Activated naive CD8-positive, alpha-beta T cell treated with anti-CD3 and anti-CD28 coated beads, Interleukin-2, amount 10 ng/mL, durations not matched to agents 7 days and 5 days (primary cell): Measurements from ENCODE around the gene NDUFB1. TPM values are rescaled to one million over a fixed set of nuclear protein-coding genes. Genes with fewer than 3 reads are reported as not detected.

Source experiments
- ATAC-seq: fragments of 150-1000 bp; cut with Tn5 transposase; one replicate; pipeline ENCODE4 v1.10.0; 2021; ENCODE audit warnings: low read depth, moderate library complexity
- POLR2A ChIA-PET: fragments of 350-600 bp; sonication (Branson Sonifier 250); formaldehyde crosslinking; loops from one replicate; lab custom pipeline; 2021; ENCODE audit warnings: antibody characterized with exemption; lab: Charles Lee
- DNase-seq: peaks from one replicate; pipeline ENCODE4 v3.0.0; 2021
- H3K27ac Mint-ChIP-seq: one replicate; pipeline ENCODE4 v1.8.0; 2022; ENCODE audit warnings: mild to moderate bottlenecking, mixed read lengths
- H3K27me3 Mint-ChIP-seq: one replicate; pipeline ENCODE4 v1.8.0; 2022; ENCODE audit warnings: mild to moderate bottlenecking, moderate library complexity, mixed read lengths
- H3K36me3 Mint-ChIP-seq: one replicate; pipeline ENCODE4 v1.8.0; 2021; ENCODE audit warnings: mild to moderate bottlenecking, mixed read lengths
- H3K4me1 Mint-ChIP-seq: one replicate; pipeline ENCODE4 v1.8.0; 2021; ENCODE audit warnings: mixed read lengths
- H3K4me3 Mint-ChIP-seq: one replicate; pipeline ENCODE4 v1.8.0; 2022; ENCODE audit warnings: mild to moderate bottlenecking, moderate library complexity, mixed read lengths
- H3K9me3 Mint-ChIP-seq: one replicate; pipeline ENCODE4 v1.8.0; 2021; ENCODE audit warnings: mixed read lengths
- total RNA-seq, 2 experiments: library from RNA; stranded (reverse); gene quantifications; one replicate each; pipeline ENCODE4 v1.2.3, GENCODE V29; 2021

NDUFB1 gene
- 100 to 1,000 TPM; 126 to 138 TPM for total RNA-seq

DNA sequence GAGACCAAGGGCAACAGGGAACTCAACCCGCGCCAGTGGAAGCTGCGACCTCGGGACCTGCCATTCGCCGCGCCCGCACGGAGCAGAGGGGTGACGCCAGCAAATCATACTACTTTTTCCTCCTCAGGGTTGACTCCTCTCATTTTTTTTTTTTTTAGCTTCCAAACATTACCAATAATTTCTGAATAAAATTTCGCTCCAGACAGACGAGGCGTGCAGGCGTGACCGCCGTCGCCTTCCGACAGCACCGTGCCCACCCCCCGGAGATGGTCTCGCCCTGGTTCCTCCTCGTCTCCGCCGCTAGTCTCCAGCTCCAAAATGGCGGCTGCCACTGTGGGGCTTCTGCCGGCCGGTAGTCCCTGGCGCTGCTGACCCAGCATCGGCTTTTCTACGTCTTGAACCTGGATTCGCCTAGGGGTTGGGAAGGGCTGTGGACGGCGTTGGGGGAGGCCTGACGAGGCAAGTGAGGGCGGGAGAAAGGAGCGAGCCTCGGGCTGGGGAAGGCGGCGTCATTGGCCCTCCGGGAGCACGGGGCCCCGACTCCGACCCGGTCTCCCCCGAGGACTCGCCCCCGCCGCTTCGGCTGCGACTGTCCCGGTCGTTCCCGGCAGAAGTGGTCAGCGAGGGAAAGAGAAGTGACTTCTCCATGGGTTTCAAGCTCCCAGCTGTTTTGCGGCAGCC is at the start of gene NDUFB1, which contains the start of gene CPSF2:
Gene NDUFB1 (minus strand): TSS at position 37 of the 681 bp plus-strand sequence. CDS start 4,069 bp downstream, outside the sequence.
Gene CPSF2 (plus strand): TSS at position 300 of the 681 bp plus-strand sequence. CDS start 9,016 bp downstream, outside the sequence.
- peaks cover 28% of the 10 kb centered on the region for H3K4me1 Mint-ChIP-seq
- no peaks in the 10 kb centered on the region for H3K9me3 Mint-ChIP-seq

GRCh38 chr14:92164958-92165357 is 43.5 kb upstream of the NDUFB1 start:
- Mint-ChIP-seq H3K27ac (no peak overlapping the region), H3K27me3 (no peaks in the 10 kb centered on the region), H3K9me3 (peaks cover 5% of the 10 kb centered on the region), H3K4me3 (no peak overlapping the region), H3K36me3 (peaks cover 57% of the 10 kb centered on the region), H3K4me1 (no peaks in the 10 kb centered on the region)
- DNase-seq: no peak
- ATAC-seq: no peak
- POLR2A ChIA-PET: no interaction called here

More for the DNA sequence above, at the start of gene NDUFB1, which contains the start of gene CPSF2:
- Mint-ChIP-seq H3K36me3 (peaks cover 12% of the 10 kb centered on the region), H3K27me3 (no peaks in the 10 kb centered on the region), H3K4me3 (peak within 1 kb of the TSS; percentile 96), H3K27ac (peak within 1 kb of the TSS; percentile 100)
- ATAC-seq: peak; percentile 89
- POLR2A ChIA-PET: interaction anchor here (0.6 to 4.9 kb wide), 13 partner anchors 11 to 1227 kb away, joined by 3 to 67 read pairs (median 6); partner anchors contain the start of genes ATXN3 and TRIP11
- DNase-seq: peak; percentile 91

GRCh38 chr14:92161521-92161920 is 40.0 kb upstream of the NDUFB1 start:
- H3K36me3 Mint-ChIP-seq: peaks cover 53% of the 10 kb centered on the region
- H3K27me3 Mint-ChIP-seq: no peaks in the 10 kb centered on the region
- no peak overlapping the region for H3K4me3 Mint-ChIP-seq
- POLR2A ChIA-PET: interaction anchor here (0.5 kb wide), 1 partner anchor 22 kb away, joined by 3 read pairs; no protein-coding TSS in a partner anchor
- peaks cover 8% of the 10 kb centered on the region for H3K4me1 Mint-ChIP-seq
- DNase-seq (no peak), ATAC-seq (no peak)
- H3K27ac Mint-ChIP-seq: no peak overlapping the region
- peaks cover 5% of the 10 kb centered on the region for H3K9me3 Mint-ChIP-seq

DNA sequence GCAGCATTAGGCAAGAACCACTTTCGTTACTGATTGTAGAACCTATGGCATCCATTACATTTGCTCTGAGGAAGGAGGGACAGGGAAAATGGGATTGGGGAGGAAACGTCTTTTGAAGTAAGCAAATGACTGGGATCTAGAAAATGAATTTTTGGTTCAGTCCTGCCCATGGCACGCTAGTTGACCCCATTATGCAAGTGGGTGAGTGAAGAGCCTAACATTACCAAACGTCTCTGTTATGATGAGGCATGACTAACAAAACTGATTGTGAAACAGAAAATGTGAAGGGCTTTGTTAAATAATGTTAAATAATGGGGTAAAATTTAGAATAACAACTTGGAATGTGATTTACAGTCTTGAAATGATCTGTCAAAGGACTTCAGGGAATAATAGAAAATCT is 39.1 kb upstream of the NDUFB1 start:
- Mint-ChIP-seq H3K36me3 (peaks cover 58% of the 10 kb centered on the region), H3K4me1 (peaks cover 8% of the 10 kb centered on the region), H3K4me3 (no peak overlapping the region), H3K9me3 (peaks cover 5% of the 10 kb centered on the region), H3K27me3 (no peaks in the 10 kb centered on the region), H3K27ac (no peak overlapping the region)
- POLR2A ChIA-PET: no interaction called here
- DNase-seq (no peak), ATAC-seq (no peak)

- H3K27ac Mint-ChIP-seq: no peak overlapping the region
- DNase-seq: no peak
- H3K27me3 Mint-ChIP-seq: no peaks in the 10 kb centered on the region
- peaks cover 35% of the 10 kb centered on the region for H3K36me3 Mint-ChIP-seq
- H3K4me3 Mint-ChIP-seq: no peak overlapping the region
- no peak for ATAC-seq
- peaks cover 8% of the 10 kb centered on the region for H3K4me1 Mint-ChIP-seq
- no peaks in the 10 kb centered on the region for H3K9me3 Mint-ChIP-seq
- POLR2A ChIA-PET: no interaction called here
Observed at GRCh38 chr14:92154283-92154942, 32.9 kb upstream of the NDUFB1 start.

DNA sequence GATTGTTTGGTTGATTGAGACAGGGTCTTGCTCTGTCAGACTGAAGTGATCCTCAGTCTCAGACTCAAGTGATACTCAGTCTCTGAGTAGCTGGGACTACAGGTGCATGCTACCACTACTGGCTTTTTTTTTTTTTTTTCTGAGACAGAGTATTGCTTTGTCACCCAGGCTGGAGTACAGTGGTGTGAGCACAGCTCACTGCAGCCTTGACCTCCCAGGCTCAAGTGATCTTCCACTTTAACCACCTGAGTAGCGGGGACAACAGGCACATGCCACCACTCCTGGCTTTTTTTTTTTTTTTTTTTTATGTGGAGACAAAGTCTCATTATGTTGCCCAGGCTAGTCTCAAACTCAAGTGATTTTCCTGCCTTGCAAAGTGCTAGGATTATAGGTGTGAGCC is 32.1 kb upstream of the NDUFB1 start:
- no peak for DNase-seq
- no peaks in the 10 kb centered on the region for H3K27me3 Mint-ChIP-seq
- no peak for ATAC-seq
- peaks cover 38% of the 10 kb centered on the region for H3K36me3 Mint-ChIP-seq
- H3K4me1 Mint-ChIP-seq: peaks cover 10% of the 10 kb centered on the region
- H3K27ac Mint-ChIP-seq: no peak overlapping the region
- no peaks in the 10 kb centered on the region for H3K9me3 Mint-ChIP-seq
- POLR2A ChIA-PET: interaction anchor here (0.6 to 0.7 kb wide), 3 partner anchors 113 to 504 kb away, joined by 3 to 8 read pairs (median 6); no protein-coding TSS in a partner anchor
- no peak overlapping the region for H3K4me3 Mint-ChIP-seq

GRCh38 chr14:92144708-92145107 is 23.2 kb upstream of the NDUFB1 start:
- POLR2A ChIA-PET: no interaction called here

GRCh38 chr14:92143962-92144361 is 22.5 kb upstream of the NDUFB1 start:
- POLR2A ChIA-PET: no interaction called here
- Mint-ChIP-seq H3K9me3 (no peaks in the 10 kb centered on the region), H3K27ac (no peak overlapping the region), H3K27me3 (no peaks in the 10 kb centered on the region), H3K36me3 (peaks cover 32% of the 10 kb centered on the region), H3K4me3 (no peak overlapping the region), H3K4me1 (peaks cover 2% of the 10 kb centered on the region)
- ATAC-seq (no peak), DNase-seq (no peak)

More at GRCh38 chr14:92144708-92145107, 23.2 kb upstream of the NDUFB1 start:
- Mint-ChIP-seq H3K27me3 (no peaks in the 10 kb centered on the region), H3K27ac (no peak overlapping the region), H3K4me3 (no peak overlapping the region), H3K4me1 (peaks cover 4% of the 10 kb centered on the region), H3K9me3 (no peaks in the 10 kb centered on the region), H3K36me3 (peaks cover 37% of the 10 kb centered on the region)
- DNase-seq (no peak), ATAC-seq (no peak)

DNA sequence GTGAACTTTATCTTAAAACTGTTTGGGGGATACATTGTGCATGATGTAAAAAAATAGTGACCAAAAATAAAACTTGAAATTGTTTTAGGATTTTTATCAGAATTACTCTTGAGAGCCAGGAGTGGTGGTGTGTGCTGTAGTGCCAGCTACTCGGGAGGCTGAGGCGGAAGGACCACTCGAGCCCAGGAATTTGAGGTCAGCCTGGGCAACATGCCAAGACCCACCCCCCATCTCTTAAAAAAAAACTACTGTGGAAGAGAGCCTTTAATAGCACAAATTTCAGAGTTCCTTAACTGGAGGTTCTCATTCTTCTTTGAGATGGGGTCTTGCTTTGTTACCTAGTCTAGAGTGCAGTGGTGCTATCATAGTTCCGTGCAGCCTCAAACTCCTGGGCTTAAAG is 21.8 kb upstream of the NDUFB1 start:
- POLR2A ChIA-PET: no interaction called here
- peaks cover 2% of the 10 kb centered on the region for H3K4me1 Mint-ChIP-seq
- H3K9me3 Mint-ChIP-seq: no peaks in the 10 kb centered on the region
- no peak overlapping the region for H3K27ac Mint-ChIP-seq
- no peak overlapping the region for H3K4me3 Mint-ChIP-seq
- H3K27me3 Mint-ChIP-seq: no peaks in the 10 kb centered on the region
- ATAC-seq: no peak
- H3K36me3 Mint-ChIP-seq: peaks cover 32% of the 10 kb centered on the region
- DNase-seq: no peak

DNA sequence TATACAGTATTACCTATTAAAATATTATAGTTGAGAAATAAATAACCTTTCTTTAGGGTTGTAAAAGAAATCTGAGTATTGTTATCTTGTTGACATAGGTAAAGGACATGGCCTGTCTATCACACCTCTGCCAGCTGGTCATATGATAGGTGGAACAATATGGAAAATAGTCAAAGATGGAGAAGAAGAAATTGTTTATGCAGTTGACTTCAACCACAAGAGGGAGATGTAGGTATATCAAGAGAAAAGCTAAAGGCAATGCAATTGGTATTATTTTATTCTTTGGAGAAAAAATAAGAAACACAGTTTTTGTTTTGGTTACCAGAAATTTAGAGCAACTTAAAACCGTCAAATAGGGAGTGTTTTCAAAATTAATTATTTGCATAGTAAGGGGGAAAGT is 13.8 kb upstream of the NDUFB1 start:
- no peaks in the 10 kb centered on the region for H3K4me1 Mint-ChIP-seq
- no peaks in the 10 kb centered on the region for H3K9me3 Mint-ChIP-seq
- H3K27ac Mint-ChIP-seq: no peak overlapping the region
- H3K27me3 Mint-ChIP-seq: no peaks in the 10 kb centered on the region
- H3K4me3 Mint-ChIP-seq: no peak overlapping the region
- ATAC-seq (no peak), DNase-seq (no peak)
- POLR2A ChIA-PET: no interaction called here
- peaks cover 19% of the 10 kb centered on the region for H3K36me3 Mint-ChIP-seq

- peaks cover 3% of the 10 kb centered on the region for H3K4me1 Mint-ChIP-seq
Observed at GRCh38 chr14:92134456-92134855, 12.9 kb upstream of the NDUFB1 start.

DNA sequence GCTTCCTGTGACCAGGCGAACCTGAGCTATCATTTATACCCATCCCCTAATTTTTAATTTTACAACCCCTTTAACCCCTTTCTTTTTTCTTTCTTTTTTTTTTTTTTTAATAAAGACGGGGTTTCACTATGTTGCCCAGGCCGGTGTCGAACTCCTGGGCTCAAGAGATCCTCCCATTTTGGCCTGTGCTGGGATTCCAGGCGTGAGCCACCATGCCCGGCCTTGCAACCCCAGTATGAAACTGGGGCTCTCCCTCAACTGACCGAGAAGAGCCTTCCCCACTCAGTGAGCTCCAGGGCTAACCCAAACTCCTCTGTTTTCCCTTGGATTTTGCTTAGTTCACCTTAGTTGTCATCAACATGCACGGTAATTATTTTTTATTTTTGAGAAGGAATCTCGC is 1.3 kb upstream of the NDUFB1 start:
- DNase-seq (no peak), ATAC-seq (no peak)
- POLR2A ChIA-PET: interaction anchor here (0.6 to 4.9 kb wide), 5 partner anchors 15 to 277 kb away, joined by 3 to 67 read pairs (median 6); partner anchors contain the start of genes ATXN3 and TRIP11
- Mint-ChIP-seq H3K27ac (peak overlapping the region; percentile 100), H3K4me3 (peak overlapping the region; percentile 96), H3K27me3 (no peaks in the 10 kb centered on the region), H3K36me3 (peaks cover 19% of the 10 kb centered on the region), H3K4me1 (peaks cover 38% of the 10 kb centered on the region), H3K9me3 (no peaks in the 10 kb centered on the region)

More at GRCh38 chr14:92134456-92134855, 12.9 kb upstream of the NDUFB1 start:
- no peak overlapping the region for H3K27ac Mint-ChIP-seq
- no peak for ATAC-seq
- H3K36me3 Mint-ChIP-seq: peaks cover 22% of the 10 kb centered on the region
- no peak for DNase-seq
- H3K9me3 Mint-ChIP-seq: no peaks in the 10 kb centered on the region
- H3K4me3 Mint-ChIP-seq: no peak overlapping the region
- H3K27me3 Mint-ChIP-seq: no peaks in the 10 kb centered on the region
- POLR2A ChIA-PET: no interaction called here

- peak; percentile 20 for ATAC-seq
- Mint-ChIP-seq H3K4me3 (peak overlapping the region; percentile 96), H3K36me3 (peaks cover 17% of the 10 kb centered on the region), H3K9me3 (no peaks in the 10 kb centered on the region), H3K4me1 (peaks cover 33% of the 10 kb centered on the region), H3K27me3 (no peaks in the 10 kb centered on the region), H3K27ac (peak overlapping the region; percentile 100)
- POLR2A ChIA-PET: interaction anchor here (0.6 to 4.9 kb wide), 11 partner anchors 10 to 1227 kb away, joined by 3 to 67 read pairs (median 6); partner anchors contain the start of genes ATXN3 and TRIP11
- DNase-seq: no peak
Observed at GRCh38 chr14:92122351-92122677, 808 bp upstream of the NDUFB1 start.
